Hippocampal formation (tissue), 2 donors: ENCODE measurements around the gene GRM6.
A peak's percentile ranks its signal among the peaks of the same experiment; 100 is the strongest.

Experiments
- DNase-seq, 2 donors: peaks; one replicate each; lab custom pipeline; 2025; lab: John Stamatoyannopoulos, UW

GRM6 gene

GRCh38 chr5:178984145-178985072 is 10.7 kb downstream of the GRM6 start:
- DNase-seq = no peak

- no peak for DNase-seq
Observed at GRCh38 chr5:178983728-178984127, 11.4 kb downstream of the GRM6 start.

GRCh38 chr5:178982941-178983340 is 12.2 kb downstream of the GRM6 start:
- DNase-seq = no peak

GRCh38 chr5:178981381-178981780 is 13.7 kb downstream of the GRM6 start:
- DNase-seq = no peak

- no peak for DNase-seq
Observed at GRCh38 chr5:178965465-178966055, 29.6 kb downstream of the GRM6 start.

GRCh38 chr5:178941361-178941760 is 53.8 kb downstream of the GRM6 start:
- DNase-seq = no peak

- peak; percentile 92 to 96 for DNase-seq
Observed at GRCh38 chr5:178940569-178941360, 54.4 kb downstream of the GRM6 start, which contains the start of gene ZNF454. Gene ZNF454 (plus strand): TSS chr5:178941198. CDS start chr5:178942792, 1,594 bp downstream.

- DNase-seq = no peak
Observed at GRCh38 chr5:178931846-178932760, 63.0 kb downstream of the GRM6 start.
